Effector memory CD4-positive, alpha-beta T cell (primary cell): ENCODE results near the gene IFT80.

Experiments
- DNase-seq, 3 donors: peaks; one replicate each; pipeline ENCODE4 v3.0.0-alpha.2; 2020
- H3K27ac ChIP-seq: 2 replicates; pipeline ENCODE4 v1.7.0; 2013; ENCODE audit warnings: mild to moderate bottlenecking, low read length, moderate library complexity; ENCODE audit not compliant: insufficient read depth, poor library complexity, severe bottlenecking
- H3K27me3 ChIP-seq: replicated peaks from 2 replicates; pipeline ENCODE4 v1.7.0; 2013; ENCODE audit warnings: mild to moderate bottlenecking, low read length; ENCODE audit not compliant: insufficient read depth, control insufficient read depth, poor library complexity, severe bottlenecking
- H3K36me3 ChIP-seq: 2 replicates; pipeline ENCODE4 v1.7.0; 2013; ENCODE audit warnings: mild to moderate bottlenecking, low read length, moderate library complexity; ENCODE audit not compliant: control insufficient read depth, insufficient read depth
- H3K4me1 ChIP-seq: 2 replicates; pipeline ENCODE4 v1.7.0; 2013; ENCODE audit warnings: low read length, mild to moderate bottlenecking; ENCODE audit not compliant: control insufficient read depth, insufficient read depth, poor library complexity, severe bottlenecking
- H3K4me3 ChIP-seq: 2 replicates; pipeline ENCODE4 v1.7.0; 2013; ENCODE audit warnings: low read length, low read depth, mild to moderate bottlenecking; ENCODE audit not compliant: insufficient read depth, poor library complexity, severe bottlenecking
- H3K9me3 ChIP-seq: 2 replicates; pipeline ENCODE4 v1.7.0; 2013; ENCODE audit warnings: mild to moderate bottlenecking, low read length, moderate library complexity; ENCODE audit not compliant: control insufficient read depth

Gene IFT80

GRCh38 chr3:160291290-160291908, 107.6 kb downstream of the IFT80 start:
- Histone ChIP-seq H3K4me3 (no peak overlapping the region), H3K27me3 (no peaks in the 10 kb centered on the region), H3K27ac (no peak overlapping the region), H3K4me1 (no peaks in the 10 kb centered on the region), H3K36me3 (no peaks in the 10 kb centered on the region), H3K9me3 (no peaks in the 10 kb centered on the region)
- no peak for DNase-seq

GRCh38 chr3:160287666-160288065, 111.4 kb downstream of the IFT80 start:
- Histone ChIP-seq H3K27ac (no peak overlapping the region), H3K36me3 (no peaks in the 10 kb centered on the region), H3K9me3 (no peaks in the 10 kb centered on the region), H3K4me3 (no peak overlapping the region), H3K27me3 (no peaks in the 10 kb centered on the region), H3K4me1 (no peaks in the 10 kb centered on the region)
- no peak for DNase-seq

GRCh38 chr3:160286231-160286630, 112.8 kb downstream of the IFT80 start:
- DNase-seq, result no peak
- no peaks in the 10 kb centered on the region for H3K27me3 ChIP-seq
- H3K36me3 ChIP-seq, result no peaks in the 10 kb centered on the region
- H3K9me3 ChIP-seq, result no peaks in the 10 kb centered on the region
- H3K27ac ChIP-seq, result no peak overlapping the region
- no peaks in the 10 kb centered on the region for H3K4me1 ChIP-seq
- H3K4me3 ChIP-seq, result no peak overlapping the region

- Histone ChIP-seq H3K4me1 (no peaks in the 10 kb centered on the region), H3K9me3 (no peaks in the 10 kb centered on the region), H3K27ac (no peak overlapping the region), H3K27me3 (no peaks in the 10 kb centered on the region), H3K36me3 (peaks cover 4% of the 10 kb centered on the region), H3K4me3 (no peak overlapping the region)
- DNase-seq, result no peak
Observed at GRCh38 chr3:160280836-160281235, 118.2 kb downstream of the IFT80 start.

DNA sequence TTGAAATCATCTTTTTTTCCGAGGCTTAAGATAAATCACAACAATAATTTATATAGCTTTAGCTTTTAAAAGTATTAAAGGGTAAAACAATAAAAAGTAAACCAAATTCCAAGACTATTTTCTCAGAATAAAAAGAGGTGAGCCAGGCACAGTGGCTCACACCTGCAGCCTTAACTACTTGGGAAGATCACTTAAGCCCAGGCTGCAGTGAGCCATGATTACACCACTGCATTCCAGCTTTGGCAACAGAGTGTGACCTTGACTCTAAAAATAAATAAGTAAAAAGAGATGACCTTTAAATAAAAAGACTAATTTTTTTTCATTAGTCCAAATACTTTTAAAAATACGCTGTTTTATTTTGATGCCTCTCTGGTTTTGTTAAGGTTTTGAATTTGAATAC, 119.4 kb downstream of the IFT80 start:
- H3K4me3 ChIP-seq, result no peak overlapping the region

DNA sequence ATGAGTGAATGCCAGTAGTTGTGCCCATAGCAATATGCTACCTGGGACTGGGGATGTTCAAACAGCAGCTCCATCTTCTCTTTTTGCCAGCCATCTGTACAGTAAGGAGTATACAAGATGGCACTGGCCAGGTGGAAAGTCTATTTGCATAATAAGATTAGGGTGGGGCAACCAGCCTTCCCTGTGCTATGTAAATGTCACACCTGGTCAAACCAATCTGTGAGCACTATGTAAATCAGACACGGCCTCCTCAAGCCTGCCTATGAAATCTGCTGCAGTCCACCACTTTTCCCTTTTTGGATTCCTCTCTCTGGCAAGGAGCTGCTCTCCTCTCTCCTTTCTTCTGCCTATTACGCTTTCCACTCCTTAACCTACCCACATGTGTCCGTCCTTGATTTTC, 120.8 kb downstream of the IFT80 start:
- DNase-seq, result no peak
- H3K9me3 ChIP-seq, result no peaks in the 10 kb centered on the region
- peaks cover 11% of the 10 kb centered on the region for H3K36me3 ChIP-seq
- H3K27me3 ChIP-seq, result no peaks in the 10 kb centered on the region
- H3K4me1 ChIP-seq, result no peaks in the 10 kb centered on the region
- H3K4me3 ChIP-seq, result no peak overlapping the region
- no peak overlapping the region for H3K27ac ChIP-seq

More for the DNA sequence above, 119.4 kb downstream of the IFT80 start:
- no peak overlapping the region for H3K27ac ChIP-seq
- H3K9me3 ChIP-seq, result no peaks in the 10 kb centered on the region
- peaks cover 4% of the 10 kb centered on the region for H3K36me3 ChIP-seq
- H3K27me3 ChIP-seq, result no peaks in the 10 kb centered on the region
- no peaks in the 10 kb centered on the region for H3K4me1 ChIP-seq
- DNase-seq, result no peak

- no peak overlapping the region for H3K27ac ChIP-seq
Observed at GRCh38 chr3:160265088-160265487, 133.9 kb downstream of the IFT80 start.

DNA sequence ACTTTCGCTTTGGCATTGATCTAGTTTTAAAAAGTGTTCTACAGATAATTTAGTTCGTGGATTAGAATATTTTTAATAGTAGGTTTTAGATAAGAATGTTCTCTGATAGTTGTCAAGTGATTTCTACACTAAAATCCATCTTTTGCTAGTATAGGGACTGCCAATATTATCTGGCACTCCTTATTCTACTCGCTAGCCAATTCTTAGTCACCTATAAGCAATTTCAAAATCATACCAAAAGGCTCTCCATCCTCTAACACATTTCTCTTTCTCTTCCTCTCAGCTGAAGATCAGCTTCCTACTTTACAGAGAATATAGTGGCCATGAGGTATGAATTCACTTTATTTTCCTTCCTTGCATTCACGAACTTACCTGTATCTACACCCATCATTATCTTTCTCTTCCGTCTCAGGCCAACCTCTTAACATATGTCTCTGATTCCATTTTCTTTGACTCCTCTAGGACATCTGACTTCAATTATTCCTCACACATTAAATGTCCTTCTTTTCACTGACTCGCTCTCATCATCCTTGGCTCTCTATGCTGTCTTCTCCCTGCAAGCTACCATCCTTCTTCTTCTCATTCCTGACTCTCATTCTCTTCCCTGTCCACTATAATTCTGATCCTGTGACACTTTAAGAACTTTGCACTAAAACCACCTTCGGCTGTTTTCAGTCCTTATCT, 138.3 kb downstream of the IFT80 start:
- Histone ChIP-seq H3K27ac (no peak overlapping the region), H3K4me1 (no peaks in the 10 kb centered on the region), H3K9me3 (no peaks in the 10 kb centered on the region), H3K27me3 (no peaks in the 10 kb centered on the region), H3K4me3 (no peak overlapping the region), H3K36me3 (no peaks in the 10 kb centered on the region)
- DNase-seq, result no peak

More at GRCh38 chr3:160265088-160265487, 133.9 kb downstream of the IFT80 start:
- DNase-seq, result no peak
- Histone ChIP-seq H3K4me3 (no peak overlapping the region), H3K9me3 (no peaks in the 10 kb centered on the region), H3K36me3 (no peaks in the 10 kb centered on the region), H3K4me1 (no peaks in the 10 kb centered on the region), H3K27me3 (no peaks in the 10 kb centered on the region)

DNA sequence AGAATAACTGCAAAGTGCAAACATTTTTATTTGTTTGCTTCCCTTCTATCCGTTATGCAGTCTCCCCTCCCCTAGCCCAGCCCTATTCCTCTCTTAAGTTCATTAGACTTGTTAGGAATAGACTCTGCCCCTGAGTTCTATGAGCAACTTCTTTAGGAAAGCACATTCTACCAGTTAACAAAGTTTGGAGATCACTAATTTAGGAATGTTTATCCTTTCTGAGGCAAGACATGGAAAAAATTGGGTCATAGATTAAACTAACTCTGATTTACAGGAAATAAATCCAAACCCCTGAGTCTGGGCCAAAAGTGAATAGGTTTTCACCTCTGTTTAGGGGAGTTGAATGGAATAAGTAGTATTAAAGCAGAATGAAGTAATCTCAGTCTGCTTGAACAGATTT, 139.4 kb downstream of the IFT80 start:
- no peak for DNase-seq
- Histone ChIP-seq H3K36me3 (no peaks in the 10 kb centered on the region), H3K27me3 (no peaks in the 10 kb centered on the region), H3K4me1 (no peaks in the 10 kb centered on the region), H3K9me3 (no peaks in the 10 kb centered on the region), H3K4me3 (no peak overlapping the region), H3K27ac (no peak overlapping the region)

- no peak overlapping the region for H3K4me3 ChIP-seq
- H3K4me1 ChIP-seq, result no peaks in the 10 kb centered on the region
- H3K27ac ChIP-seq, result no peak overlapping the region
- no peaks in the 10 kb centered on the region for H3K27me3 ChIP-seq
- no peak for DNase-seq
- H3K9me3 ChIP-seq, result no peaks in the 10 kb centered on the region
- no peaks in the 10 kb centered on the region for H3K36me3 ChIP-seq
Observed at GRCh38 chr3:160257606-160258005, 141.4 kb downstream of the IFT80 start.
